Stimulated activated CD8-positive, alpha-beta memory T cell treated with anti-CD3 and anti-CD28 coated beads, Interleukin-12 subunit alpha, Interleukin-12 subunit beta, amount 100 ng/mL, for 24 hours (primary cell): ENCODE data around the gene GARIN1A.

Experiments used
- DNase-seq: peaks from one replicate; pipeline ENCODE4 v3.0.0-alpha.2; 2020; ENCODE audit errors: extremely low read depth

Gene GARIN1A

DNA sequence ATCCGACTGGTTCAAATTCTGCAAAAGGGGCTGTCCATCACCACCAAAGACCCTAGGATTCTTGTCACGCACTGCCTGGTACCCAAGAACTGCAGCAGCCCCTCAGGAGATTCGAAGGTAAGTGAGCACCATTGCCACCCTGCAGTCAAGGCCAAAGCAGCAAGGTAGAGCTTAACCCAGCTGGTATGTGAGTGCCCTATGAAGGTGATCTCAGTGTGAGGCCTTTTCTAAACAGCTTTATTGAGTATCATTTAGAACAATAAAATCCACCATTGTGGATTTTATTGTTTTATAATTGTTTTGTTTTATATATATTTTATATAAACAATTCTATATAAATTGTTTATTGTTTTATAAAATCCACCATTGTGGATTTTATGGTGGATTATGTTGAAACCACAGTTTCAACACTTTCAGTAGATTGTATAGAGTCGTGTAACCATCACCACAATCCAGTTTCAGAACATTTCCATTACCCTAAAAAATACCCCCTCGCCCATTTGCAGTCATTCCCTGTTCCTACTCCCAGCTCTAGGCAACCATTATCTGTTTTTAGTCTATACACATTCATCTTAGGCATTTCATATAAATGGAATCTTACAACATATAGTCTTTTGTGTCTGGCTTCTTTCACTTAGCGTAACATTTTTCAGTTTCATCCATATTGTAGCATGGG, 47.0 kb downstream of the GARIN1A start:
- DNase-seq: no peak

DNA sequence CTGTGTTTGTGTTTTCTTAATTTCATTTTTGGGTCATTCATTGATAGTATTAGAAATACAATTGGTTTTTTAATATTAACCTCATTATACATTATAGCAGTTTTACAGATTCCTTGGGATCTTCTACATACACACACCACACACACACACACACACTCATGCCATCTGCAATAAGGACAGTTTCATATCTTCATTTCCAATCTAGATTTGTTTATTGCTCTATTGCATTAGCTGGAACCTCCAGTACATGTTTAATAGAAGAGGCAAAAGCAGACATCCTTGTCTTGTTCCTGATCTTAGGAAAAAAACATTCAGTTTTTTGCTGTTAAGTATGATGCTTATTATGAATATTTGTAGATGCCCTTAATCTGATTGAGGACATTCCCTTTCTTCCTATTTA, 49.3 kb downstream of the GARIN1A start:
- DNase-seq: no peak
